Measurements from ENCODE around the gene FEN1. TPM values are rescaled to one million over a fixed set of nuclear protein-coding genes. Genes with fewer than 3 reads are reported as not detected.

The FEN1 gene, protein sequence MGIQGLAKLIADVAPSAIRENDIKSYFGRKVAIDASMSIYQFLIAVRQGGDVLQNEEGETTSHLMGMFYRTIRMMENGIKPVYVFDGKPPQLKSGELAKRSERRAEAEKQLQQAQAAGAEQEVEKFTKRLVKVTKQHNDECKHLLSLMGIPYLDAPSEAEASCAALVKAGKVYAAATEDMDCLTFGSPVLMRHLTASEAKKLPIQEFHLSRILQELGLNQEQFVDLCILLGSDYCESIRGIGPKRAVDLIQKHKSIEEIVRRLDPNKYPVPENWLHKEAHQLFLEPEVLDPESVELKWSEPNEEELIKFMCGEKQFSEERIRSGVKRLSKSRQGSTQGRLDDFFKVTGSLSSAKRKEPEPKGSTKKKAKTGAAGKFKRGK
- 15.2 TPM for total RNA-seq (ENCODE audit: unreplicated experiment)
- long read RNA-seq, transcript FEN1-201 (2 exons, 2,296 nt), result major isoform, 18 of 20 reads
- long read RNA-seq, partial matches to known transcripts, result 0 of 20 reads
- long read RNA-seq, other reads (novel, unspliced or antisense), result 1 of 20 reads

DNA sequence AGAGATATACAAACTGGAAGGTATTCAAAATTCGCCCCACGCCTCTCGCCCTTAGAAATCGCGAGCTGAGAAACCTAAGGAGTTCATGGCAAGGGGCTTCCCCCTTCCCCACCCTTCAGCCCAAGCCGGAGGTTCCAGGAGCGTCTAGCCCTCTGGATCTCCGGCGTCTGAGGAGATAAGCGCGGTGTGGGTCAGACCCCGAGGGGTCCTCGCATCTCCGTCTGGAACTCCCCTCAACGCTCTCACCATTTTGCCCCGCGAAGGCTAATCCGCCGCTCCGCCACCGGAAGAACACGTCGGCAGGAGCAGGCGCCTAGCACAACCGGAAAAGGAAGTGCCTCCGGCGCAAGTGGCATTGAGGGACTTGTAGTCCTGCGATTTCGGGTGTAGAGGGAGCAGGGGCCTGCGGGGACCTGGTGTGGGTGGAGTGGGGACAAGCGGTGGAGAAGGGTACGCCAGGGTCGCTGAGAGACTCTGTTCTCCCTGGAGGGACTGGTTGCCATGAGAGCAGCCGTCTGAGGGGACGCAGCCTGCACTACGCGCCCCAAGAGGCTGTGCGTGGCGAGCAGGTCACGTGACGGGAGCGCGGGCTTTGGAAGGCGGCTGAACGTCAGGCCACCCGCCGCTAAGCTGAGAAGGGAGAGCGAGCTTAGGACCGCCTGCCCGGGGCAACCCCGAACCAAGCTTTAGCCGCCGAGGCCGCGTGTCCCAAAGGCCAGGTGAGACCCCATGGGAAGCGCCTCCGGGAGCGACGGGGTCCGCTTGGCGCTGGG lies at the start of gene FEN1, which contains the start of gene TMEM258:
TSS of gene FEN1 (plus strand) at position 602 of the 773 bp plus-strand sequence. CDS start 2,451 bp downstream, outside the sequence.
TSS of gene TMEM258 (minus strand) at position 290 of the 773 bp plus-strand sequence. CDS start at position 249, 41 bp downstream.
- DNase-seq, result peak; percentile 91
- Mint-ChIP-seq H3K27me3 (ENCODE audit: unreplicated experiment) (peaks cover 13% of the 10 kb centered on the region), H3K4me1 (ENCODE audit: low read depth, unreplicated experiment) (peaks cover 9% of the 10 kb centered on the region), H3K36me3 (ENCODE audit: unreplicated experiment) (no peaks in the 10 kb centered on the region), H3K9me3 (ENCODE audit: unreplicated experiment) (peaks cover 10% of the 10 kb centered on the region), H3K27ac (ENCODE audit: unreplicated experiment) (peak within 1 kb of the TSS; percentile 100), H3K4me3 (ENCODE audit: unreplicated experiment) (peak within 1 kb of the TSS; percentile 99)
- TF ChIP-seq, protein P1, sequence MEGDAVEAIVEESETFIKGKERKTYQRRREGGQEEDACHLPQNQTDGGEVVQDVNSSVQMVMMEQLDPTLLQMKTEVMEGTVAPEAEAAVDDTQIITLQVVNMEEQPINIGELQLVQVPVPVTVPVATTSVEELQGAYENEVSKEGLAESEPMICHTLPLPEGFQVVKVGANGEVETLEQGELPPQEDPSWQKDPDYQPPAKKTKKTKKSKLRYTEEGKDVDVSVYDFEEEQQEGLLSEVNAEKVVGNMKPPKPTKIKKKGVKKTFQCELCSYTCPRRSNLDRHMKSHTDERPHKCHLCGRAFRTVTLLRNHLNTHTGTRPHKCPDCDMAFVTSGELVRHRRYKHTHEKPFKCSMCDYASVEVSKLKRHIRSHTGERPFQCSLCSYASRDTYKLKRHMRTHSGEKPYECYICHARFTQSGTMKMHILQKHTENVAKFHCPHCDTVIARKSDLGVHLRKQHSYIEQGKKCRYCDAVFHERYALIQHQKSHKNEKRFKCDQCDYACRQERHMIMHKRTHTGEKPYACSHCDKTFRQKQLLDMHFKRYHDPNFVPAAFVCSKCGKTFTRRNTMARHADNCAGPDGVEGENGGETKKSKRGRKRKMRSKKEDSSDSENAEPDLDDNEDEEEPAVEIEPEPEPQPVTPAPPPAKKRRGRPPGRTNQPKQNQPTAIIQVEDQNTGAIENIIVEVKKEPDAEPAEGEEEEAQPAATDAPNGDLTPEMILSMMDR (IDR thresholded peaks at IDR 0.05; ENCODE audit: partially characterized antibody, unreplicated experiment), result no peak

DNA sequence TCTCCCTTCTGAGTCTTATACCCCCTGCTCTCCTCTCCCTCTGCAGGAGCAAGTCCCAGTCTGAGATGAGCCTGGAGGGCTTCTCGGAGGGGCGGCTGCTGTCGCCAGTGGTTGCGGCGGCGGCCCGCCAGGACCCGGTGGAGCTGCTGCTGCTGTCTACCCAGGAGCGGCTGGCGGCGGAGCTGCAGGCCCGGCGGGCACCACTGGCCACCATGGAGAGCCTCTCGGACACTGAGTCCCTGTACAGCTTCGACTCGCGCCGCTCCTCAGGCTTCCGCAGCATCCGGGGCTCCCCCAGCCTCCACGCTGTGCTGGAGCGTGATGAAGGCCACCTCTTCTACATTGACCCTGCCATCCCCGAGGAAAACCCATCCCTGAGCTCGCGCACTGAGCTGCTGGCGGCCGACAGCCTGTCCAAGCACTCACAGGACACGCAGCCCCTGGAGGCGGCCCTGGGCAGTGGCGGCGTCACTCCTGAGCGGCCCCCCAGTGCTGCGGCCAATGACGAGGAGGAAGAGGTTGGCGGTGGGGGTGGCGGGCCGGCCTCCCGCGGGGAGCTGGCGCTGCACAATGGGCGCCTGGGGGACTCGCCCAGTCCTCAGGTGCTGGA lies 49.1 kb upstream of the FEN1 start:
- Mint-ChIP-seq H3K27me3 (ENCODE audit: unreplicated experiment) (peaks cover 3% of the 10 kb centered on the region), H3K36me3 (ENCODE audit: unreplicated experiment) (no peaks in the 10 kb centered on the region), H3K4me1 (ENCODE audit: low read depth, unreplicated experiment) (peaks cover 14% of the 10 kb centered on the region), H3K27ac (ENCODE audit: unreplicated experiment) (no peak overlapping the region), H3K4me3 (ENCODE audit: unreplicated experiment) (no peak overlapping the region), H3K9me3 (ENCODE audit: unreplicated experiment) (peaks cover 6% of the 10 kb centered on the region)
- peak; percentile 55 for DNase-seq
- TF ChIP-seq, protein P1 (IDR thresholded peaks at IDR 0.05; ENCODE audit: partially characterized antibody, unreplicated experiment), result no peak

DNA sequence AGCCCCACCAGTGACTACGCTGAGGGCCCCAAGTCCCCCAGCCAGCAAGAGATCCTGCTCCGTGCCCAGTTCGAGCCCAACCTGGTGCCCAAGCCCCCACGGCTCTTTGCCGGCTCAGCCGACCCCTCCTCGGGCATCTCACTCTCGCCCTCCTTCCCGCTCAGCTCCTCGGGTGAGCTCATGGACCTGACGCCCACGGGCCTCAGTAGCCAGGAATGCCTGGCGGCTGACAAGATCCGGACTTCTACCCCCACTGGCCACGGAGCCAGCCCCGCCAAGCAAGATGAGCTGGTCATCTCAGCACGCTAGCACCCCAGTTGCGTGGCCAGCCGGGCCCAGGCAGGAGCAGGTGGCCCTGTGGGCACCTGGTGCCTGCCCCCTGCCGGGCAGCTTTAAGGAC lies 48.5 kb upstream of the FEN1 start:
- Mint-ChIP-seq H3K9me3 (ENCODE audit: unreplicated experiment) (peaks cover 6% of the 10 kb centered on the region), H3K4me3 (ENCODE audit: unreplicated experiment) (no peak overlapping the region), H3K27ac (ENCODE audit: unreplicated experiment) (no peak overlapping the region), H3K4me1 (ENCODE audit: low read depth, unreplicated experiment) (peaks cover 16% of the 10 kb centered on the region), H3K27me3 (ENCODE audit: unreplicated experiment) (peaks cover 3% of the 10 kb centered on the region), H3K36me3 (ENCODE audit: unreplicated experiment) (no peaks in the 10 kb centered on the region)
- TF ChIP-seq, protein P1 (IDR thresholded peaks at IDR 0.05; ENCODE audit: partially characterized antibody, unreplicated experiment), result no peak
- DNase-seq, result no peak

DNA sequence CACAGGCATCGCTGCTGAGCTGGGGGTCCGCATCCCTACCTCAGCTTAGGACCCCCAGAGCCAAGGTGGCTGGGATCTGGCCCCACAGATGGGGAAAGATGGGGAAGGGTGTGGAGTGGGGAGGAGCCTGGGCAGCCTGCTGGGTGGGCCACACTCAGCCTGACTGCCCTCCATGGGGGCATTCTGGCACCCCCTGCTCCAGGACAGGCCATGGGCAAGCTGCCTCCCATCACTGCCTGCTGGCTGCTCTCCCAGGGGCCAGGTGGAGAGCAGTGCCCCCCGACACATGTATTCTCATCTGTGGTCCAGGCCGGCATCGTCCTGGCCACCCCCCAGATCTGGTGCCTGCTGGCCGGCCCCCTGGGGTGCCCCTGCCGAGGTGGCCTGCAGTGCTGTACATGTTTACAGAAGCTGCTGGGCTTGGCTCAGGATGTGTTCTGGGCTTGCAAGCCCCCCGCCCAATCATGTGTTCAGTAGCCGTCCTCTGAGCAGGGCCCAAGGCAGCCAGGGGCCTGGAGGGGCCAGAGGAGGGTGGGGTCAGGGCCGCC lies 48.0 kb upstream of the FEN1 start:
- Mint-ChIP-seq H3K9me3 (ENCODE audit: unreplicated experiment) (peaks cover 6% of the 10 kb centered on the region), H3K4me3 (ENCODE audit: unreplicated experiment) (no peak overlapping the region), H3K27me3 (ENCODE audit: unreplicated experiment) (peaks cover 5% of the 10 kb centered on the region), H3K36me3 (ENCODE audit: unreplicated experiment) (no peaks in the 10 kb centered on the region), H3K27ac (ENCODE audit: unreplicated experiment) (no peak overlapping the region), H3K4me1 (ENCODE audit: low read depth, unreplicated experiment) (peaks cover 21% of the 10 kb centered on the region)
- DNase-seq, result no peak
- TF ChIP-seq, protein P1 (IDR thresholded peaks at IDR 0.05; ENCODE audit: partially characterized antibody, unreplicated experiment), result no peak

All from glutamatergic neuron (in vitro differentiated cells).